Measurements from ENCODE around the gene PXN.

DNA sequence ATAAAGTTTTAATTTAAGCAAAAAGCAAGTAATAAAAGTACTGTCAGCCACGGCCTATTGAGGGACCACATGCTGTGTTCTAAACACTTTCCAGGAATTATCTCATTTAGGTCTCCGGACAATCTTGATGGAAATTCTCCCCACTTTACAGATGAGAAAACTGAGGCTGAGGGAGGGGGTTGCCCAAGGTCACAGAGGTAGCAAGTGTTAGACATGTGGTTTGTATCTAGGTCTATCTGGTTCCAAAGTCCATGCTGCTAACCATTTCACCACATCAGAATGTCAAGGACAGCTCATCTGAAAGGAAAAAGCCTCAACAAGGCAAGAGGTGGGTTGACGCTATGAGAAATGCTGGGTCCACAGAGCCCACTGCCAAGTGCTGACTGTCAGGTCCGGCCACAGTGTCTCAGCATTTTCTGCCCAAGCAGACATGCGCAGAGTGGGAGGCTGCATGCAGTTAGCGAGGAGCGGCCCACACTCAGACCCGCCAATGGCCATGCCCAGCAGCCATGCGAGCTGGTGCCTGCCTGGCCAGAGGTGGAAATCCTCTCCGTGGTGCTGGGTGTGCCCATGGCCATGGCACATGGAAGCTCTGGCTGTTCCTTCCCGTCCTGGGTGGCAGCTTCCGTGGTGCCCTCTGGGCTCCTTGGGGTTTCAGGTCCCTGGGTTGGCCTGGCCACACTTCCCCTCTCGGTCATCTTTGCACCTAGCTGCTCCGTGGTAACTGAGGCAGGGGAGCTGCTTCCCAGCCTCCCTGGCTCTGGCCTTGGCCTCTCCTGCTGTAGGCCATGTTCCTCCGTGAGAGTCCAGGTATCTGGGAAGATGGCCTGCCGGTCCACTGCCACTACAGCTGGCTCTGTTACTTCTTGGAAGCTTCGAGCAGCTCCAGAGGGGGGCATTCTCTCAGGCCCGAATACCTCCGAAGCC lies 46.6 kb downstream of the PXN start:
- TF ChIP-seq, protein P1, sequence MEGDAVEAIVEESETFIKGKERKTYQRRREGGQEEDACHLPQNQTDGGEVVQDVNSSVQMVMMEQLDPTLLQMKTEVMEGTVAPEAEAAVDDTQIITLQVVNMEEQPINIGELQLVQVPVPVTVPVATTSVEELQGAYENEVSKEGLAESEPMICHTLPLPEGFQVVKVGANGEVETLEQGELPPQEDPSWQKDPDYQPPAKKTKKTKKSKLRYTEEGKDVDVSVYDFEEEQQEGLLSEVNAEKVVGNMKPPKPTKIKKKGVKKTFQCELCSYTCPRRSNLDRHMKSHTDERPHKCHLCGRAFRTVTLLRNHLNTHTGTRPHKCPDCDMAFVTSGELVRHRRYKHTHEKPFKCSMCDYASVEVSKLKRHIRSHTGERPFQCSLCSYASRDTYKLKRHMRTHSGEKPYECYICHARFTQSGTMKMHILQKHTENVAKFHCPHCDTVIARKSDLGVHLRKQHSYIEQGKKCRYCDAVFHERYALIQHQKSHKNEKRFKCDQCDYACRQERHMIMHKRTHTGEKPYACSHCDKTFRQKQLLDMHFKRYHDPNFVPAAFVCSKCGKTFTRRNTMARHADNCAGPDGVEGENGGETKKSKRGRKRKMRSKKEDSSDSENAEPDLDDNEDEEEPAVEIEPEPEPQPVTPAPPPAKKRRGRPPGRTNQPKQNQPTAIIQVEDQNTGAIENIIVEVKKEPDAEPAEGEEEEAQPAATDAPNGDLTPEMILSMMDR (IDR thresholded peaks at IDR 0.05; ENCODE audit: insufficient read depth, low read length): no peak
- TF ChIP-seq GABPA (IDR thresholded peaks at IDR 0.05; ENCODE audit: low read depth) (no peak), POLR2AphosphoS5 (IDR thresholded peaks at IDR 0.05; ENCODE audit: low read depth) (no peak)
- TF ChIP-seq, protein P2, sequence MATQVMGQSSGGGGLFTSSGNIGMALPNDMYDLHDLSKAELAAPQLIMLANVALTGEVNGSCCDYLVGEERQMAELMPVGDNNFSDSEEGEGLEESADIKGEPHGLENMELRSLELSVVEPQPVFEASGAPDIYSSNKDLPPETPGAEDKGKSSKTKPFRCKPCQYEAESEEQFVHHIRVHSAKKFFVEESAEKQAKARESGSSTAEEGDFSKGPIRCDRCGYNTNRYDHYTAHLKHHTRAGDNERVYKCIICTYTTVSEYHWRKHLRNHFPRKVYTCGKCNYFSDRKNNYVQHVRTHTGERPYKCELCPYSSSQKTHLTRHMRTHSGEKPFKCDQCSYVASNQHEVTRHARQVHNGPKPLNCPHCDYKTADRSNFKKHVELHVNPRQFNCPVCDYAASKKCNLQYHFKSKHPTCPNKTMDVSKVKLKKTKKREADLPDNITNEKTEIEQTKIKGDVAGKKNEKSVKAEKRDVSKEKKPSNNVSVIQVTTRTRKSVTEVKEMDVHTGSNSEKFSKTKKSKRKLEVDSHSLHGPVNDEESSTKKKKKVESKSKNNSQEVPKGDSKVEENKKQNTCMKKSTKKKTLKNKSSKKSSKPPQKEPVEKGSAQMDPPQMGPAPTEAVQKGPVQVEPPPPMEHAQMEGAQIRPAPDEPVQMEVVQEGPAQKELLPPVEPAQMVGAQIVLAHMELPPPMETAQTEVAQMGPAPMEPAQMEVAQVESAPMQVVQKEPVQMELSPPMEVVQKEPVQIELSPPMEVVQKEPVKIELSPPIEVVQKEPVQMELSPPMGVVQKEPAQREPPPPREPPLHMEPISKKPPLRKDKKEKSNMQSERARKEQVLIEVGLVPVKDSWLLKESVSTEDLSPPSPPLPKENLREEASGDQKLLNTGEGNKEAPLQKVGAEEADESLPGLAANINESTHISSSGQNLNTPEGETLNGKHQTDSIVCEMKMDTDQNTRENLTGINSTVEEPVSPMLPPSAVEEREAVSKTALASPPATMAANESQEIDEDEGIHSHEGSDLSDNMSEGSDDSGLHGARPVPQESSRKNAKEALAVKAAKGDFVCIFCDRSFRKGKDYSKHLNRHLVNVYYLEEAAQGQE (IDR thresholded peaks at IDR 0.05; ENCODE audit: insufficient replicate concordance, low read depth): no peak
